Heart right ventricle (tissue), 16 donors: ENCODE data around the gene ETS1. TPM values are rescaled to one million over a fixed set of nuclear protein-coding genes. Genes with fewer than 3 reads are reported as not detected.

Source experiments
- ATAC-seq, 8 donors: fragments of 200-7000 bp; cut with Tn5 transposase; one replicate each; pipeline ENCODE4 v1.9.1; 2020; ENCODE audit warnings: mild to moderate bottlenecking in 8 of 8, moderate library complexity in 8 of 8, moderate number of reproducible peaks in 1 of 8
- DNase-seq, 2 donors: peaks; one replicate each; pipeline ENCODE4 v3.0.0-alpha.2; 2020
- H3K27ac ChIP-seq, 10 donors: fragments of 200-600 bp; sonication (generic) in 2 of 10; one replicate each; pipeline versions ENCODE4 v1.5.0 to v1.8.0; 2020 to 2022; ENCODE audit warnings: mild to moderate bottlenecking in 3 of 10
- H3K27me3 ChIP-seq, 7 donors: fragments of 200-600 bp; one replicate each; pipeline ENCODE4 v1.8.0; 2021 to 2022; ENCODE audit warnings: mild to moderate bottlenecking in 2 of 7
- H3K36me3 ChIP-seq, 9 donors: fragments of 200-600 bp; sonication (generic) in 1 of 9; one replicate each; pipeline versions ENCODE4 v1.5.0 to v1.8.0; 2020 to 2022; ENCODE audit warnings: mild to moderate bottlenecking in 2 of 9
- H3K4me1 ChIP-seq, 9 donors: fragments of 200-600 bp; sonication (generic) in 1 of 9; one replicate each; pipeline versions ENCODE4 v1.5.0 to v1.8.0; 2020 to 2022; ENCODE audit warnings: mild to moderate bottlenecking in 4 of 9
- H3K4me3 ChIP-seq, 10 donors: fragments of 200-600 bp; sonication (generic) in 2 of 10; one replicate each; pipeline versions ENCODE4 v1.5.0 to v1.8.0; 2020 to 2022; ENCODE audit warnings: mild to moderate bottlenecking in 7 of 10, moderate library complexity in 2 of 10
- H3K9me3 ChIP-seq, 11 donors: fragments of 200-600 bp in 10 of 11; sonication (generic) in 2 of 11; one replicate each; pipeline versions ENCODE4 v1.5.0 to v1.8.0; 2013 to 2022; ENCODE audit warnings: mild to moderate bottlenecking in 2 of 11, control low read depth in 1 of 11, moderate library complexity in 1 of 11
- WGBS, 2 donors: extraction: QIAGEN DNeasy Blood & Tissue Kit; methylation state at CpG; one replicate each; pipeline ENCODE4 v1.1.7; 2013; ENCODE audit warnings: inconsistent platforms in 1 of 2; 5-methylcytosine and 5-hydroxymethylcytosine counted together
- intact Hi-C, 10 donors: fragments of 100-400 bp; cut with DNase I; formaldehyde crosslinking; loops; one replicate each; pipeline versions ENCODE4 v1.11.1 to v1.14.2; 2022
- long read RNA-seq, 3 donors: library from polyadenylated mRNA; unstranded; transcript quantifications; one replicate each; pipeline ENCODE4 v2.0.0, GENCODE V29; 2020 to 2021
- polyA plus RNA-seq, 2 donors: library from polyadenylated mRNA; stranded (reverse); fragments of 200-250 nt; gene quantifications; one replicate each; pipeline ENCODE4 v1.2.3, GENCODE V29; 2013
- total RNA-seq, 10 donors: library from RNA; stranded (reverse); fragmentation: NEBNext Ultra II Directional in 3 of 10; extraction: Animal tissue kit (Norgen Biotek cat#: 25700) in 3 of 10; gene quantifications; one replicate each; pipeline versions ENCODE4 v1.2.1 to v1.2.4, GENCODE V29; 2021 to 2023
- TF ChIP-seq, protein P1 (sequence below), 9 donors: fragments of 200-600 bp; sonication (generic) in 2 of 9; IDR thresholded peaks; one replicate each; pipeline versions ENCODE4 v1.5.0 to v1.8.0; 2021 to 2022; ENCODE audit warnings: antibody characterized with exemption in 9 of 9, mild to moderate bottlenecking in 5 of 9, moderate library complexity in 1 of 9
- donor health status: Arrhythmogenic right ventricular cardiomyopathy.
- donor health status: ischemic (EF 13 %, LVEDD 7.1; RV severe dilation, severe dysfunction).
- donor health status: healthy with polysubstance abuse.
- donor health status: DM: no; HTN: yes; CAD: no.
- donor health status: DM: no; HTN: no; CAD: no.
- donor health status: ischemic (EF 25% LVEDD 6.9; RV normal size, moderate dysfunction).
- donor health status: ischemic (EF 25% LVEDD 5.7; RV mildly dilated, moderate dysfunction).
- donor health status: healthy.
- donor health status: DM: yes; HTN: yes; CAD: no.
- donor health status: Ischemic cardiomyopathy.
- donor health status: ischemic (EF 35%, LVEDD 5.7; RV mildly dilated, moderate dysfunction).
- donor health status: nonischemic (EF 11% LVEDD 7.7; RV severe dilation, severe dysfunction).
- donor health status: DM: yes; HTN: yes; CAD: no.
- donor health status: PGD.
- donor health status: ischemic (EF 29% LVEDD 5.4; RV normal size, mild dysfunction).
- donor health status: nonischemic (EF 23%, LVEDD 6.1; RV moderate dilation, normal function).

ETS1 gene, protein sequence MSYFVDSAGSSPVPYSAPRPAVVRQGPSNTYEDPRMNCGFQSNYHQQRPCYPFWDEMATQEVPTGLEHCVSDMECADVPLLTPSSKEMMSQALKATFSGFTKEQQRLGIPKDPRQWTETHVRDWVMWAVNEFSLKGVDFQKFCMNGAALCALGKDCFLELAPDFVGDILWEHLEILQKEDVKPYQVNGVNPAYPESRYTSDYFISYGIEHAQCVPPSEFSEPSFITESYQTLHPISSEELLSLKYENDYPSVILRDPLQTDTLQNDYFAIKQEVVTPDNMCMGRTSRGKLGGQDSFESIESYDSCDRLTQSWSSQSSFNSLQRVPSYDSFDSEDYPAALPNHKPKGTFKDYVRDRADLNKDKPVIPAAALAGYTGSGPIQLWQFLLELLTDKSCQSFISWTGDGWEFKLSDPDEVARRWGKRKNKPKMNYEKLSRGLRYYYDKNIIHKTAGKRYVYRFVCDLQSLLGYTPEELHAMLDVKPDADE
- 10 to 100 TPM; 33.1 to 93.4 (median 53.2) TPM for total RNA-seq
- 10 to 100 TPM; 21.3 to 21.4 TPM for polyA plus RNA-seq
- long read RNA-seq, donor 1, partial matches to known transcripts, result 1 of 17 reads
- long read RNA-seq, donor 1, other reads (novel, unspliced or antisense), result 12 of 17 reads
- long read RNA-seq, donor 2, partial matches to known transcripts, result 0 of 21 reads
- long read RNA-seq, donor 2, other reads (novel, unspliced or antisense), result 17 of 21 reads
- long read RNA-seq, donor 3, transcript ETS1-201 (8 exons, 2,231 nt), result major isoform, 5 of 23 reads
- long read RNA-seq, donor 3, partial matches to known transcripts, result 2 of 23 reads
- long read RNA-seq, donor 3, other reads (novel, unspliced or antisense), result 16 of 23 reads

DNA sequence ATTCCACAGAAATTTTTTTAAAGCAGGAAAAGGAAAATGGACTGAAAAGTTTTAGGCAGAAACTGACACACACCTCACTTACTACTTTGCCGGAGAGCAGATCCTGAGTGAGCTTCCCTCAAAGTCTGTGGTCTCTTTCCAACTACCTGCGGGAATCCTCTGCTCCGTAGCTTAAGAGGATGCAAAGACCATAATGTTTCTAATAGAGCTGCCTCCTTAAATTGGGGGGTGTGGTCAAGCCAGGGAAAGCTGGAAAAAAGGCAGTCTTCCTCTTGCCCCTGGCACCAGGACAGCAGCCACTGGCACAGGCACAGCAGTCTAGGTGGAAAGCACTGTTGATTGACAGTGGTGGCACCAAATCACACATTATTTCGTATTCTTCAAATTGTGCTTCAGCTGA is at the start of gene ETS1:
Gene ETS1 (minus strand): TSS at position 144 of the 400 bp plus-strand sequence. CDS start 14,428 bp downstream, outside the sequence.
- Histone ChIP-seq H3K4me1 (peaks cover 0 to 40% (median 11%) of the 10 kb centered on the region in 9 donors), H3K27me3 (no peaks in the 10 kb centered on the region), H3K36me3 (no peaks in the 10 kb centered on the region), H3K9me3 (no peaks in the 10 kb centered on the region), H3K27ac (peak within 1 kb of the TSS in 8 of 10 donors; percentile 14 to 83 (median 70)), H3K4me3 (peak within 1 kb of the TSS in 9 of 10 donors; percentile 12 to 60 (median 48))
- intact Hi-C loops, result loop anchor here in 1 of 10 donors (10.0 kb wide), 1 partner anchor 63 kb away; no protein-coding TSS in a partner anchor
- 27 to 37% methylated on average over 4 of the region's 4 CpGs for WGBS, 2 donors
- ATAC-seq (peak in 4 of 8 donors; percentile 27 to 54 (median 39)), DNase-seq (no peak)
- TF ChIP-seq, protein P1, sequence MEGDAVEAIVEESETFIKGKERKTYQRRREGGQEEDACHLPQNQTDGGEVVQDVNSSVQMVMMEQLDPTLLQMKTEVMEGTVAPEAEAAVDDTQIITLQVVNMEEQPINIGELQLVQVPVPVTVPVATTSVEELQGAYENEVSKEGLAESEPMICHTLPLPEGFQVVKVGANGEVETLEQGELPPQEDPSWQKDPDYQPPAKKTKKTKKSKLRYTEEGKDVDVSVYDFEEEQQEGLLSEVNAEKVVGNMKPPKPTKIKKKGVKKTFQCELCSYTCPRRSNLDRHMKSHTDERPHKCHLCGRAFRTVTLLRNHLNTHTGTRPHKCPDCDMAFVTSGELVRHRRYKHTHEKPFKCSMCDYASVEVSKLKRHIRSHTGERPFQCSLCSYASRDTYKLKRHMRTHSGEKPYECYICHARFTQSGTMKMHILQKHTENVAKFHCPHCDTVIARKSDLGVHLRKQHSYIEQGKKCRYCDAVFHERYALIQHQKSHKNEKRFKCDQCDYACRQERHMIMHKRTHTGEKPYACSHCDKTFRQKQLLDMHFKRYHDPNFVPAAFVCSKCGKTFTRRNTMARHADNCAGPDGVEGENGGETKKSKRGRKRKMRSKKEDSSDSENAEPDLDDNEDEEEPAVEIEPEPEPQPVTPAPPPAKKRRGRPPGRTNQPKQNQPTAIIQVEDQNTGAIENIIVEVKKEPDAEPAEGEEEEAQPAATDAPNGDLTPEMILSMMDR (IDR thresholded peaks at IDR 0.05), result no peak

DNA sequence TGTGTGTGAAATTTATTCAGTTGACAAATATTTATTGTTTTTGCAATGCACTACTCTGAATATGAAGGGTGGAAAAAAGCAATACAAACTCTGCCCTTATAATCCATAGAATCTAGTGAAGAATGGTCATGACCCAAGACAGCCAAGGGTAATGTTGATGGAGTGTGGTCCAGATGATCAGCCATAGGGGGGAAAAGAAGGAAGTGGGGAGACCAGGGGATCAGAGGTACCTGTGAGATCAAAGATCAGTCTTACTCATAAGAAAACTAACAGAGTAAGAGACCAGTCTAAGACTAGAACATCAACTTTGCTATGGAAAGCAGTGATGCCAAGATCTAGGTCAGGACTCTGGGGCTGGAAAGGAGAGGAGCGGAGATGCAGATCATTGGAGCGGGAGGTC is 47.0 kb upstream of the ETS1 start:
- TF ChIP-seq, protein P1 (IDR thresholded peaks at IDR 0.05), result no peak
- peaks cover 0 to 24% (median 15%) of the 10 kb centered on the region in 9 donors for H3K4me1 ChIP-seq
- no peaks in the 10 kb centered on the region for H3K27me3 ChIP-seq
- ATAC-seq (no peak), DNase-seq (no peak)
- no peak overlapping the region for H3K4me3 ChIP-seq
- intact Hi-C loops, result loop anchor here in 7 of 10 donors (5.0 to 10.0 kb wide), 9 partner anchors 120 to 602 kb away; no protein-coding TSS in a partner anchor
- H3K27ac ChIP-seq, result no peak overlapping the region
- H3K9me3 ChIP-seq, result peaks cover 0 to 13% (median 0%) of the 10 kb centered on the region in 11 donors
- 93 to 100% methylated on average over 2 of the region's 2 CpGs for WGBS, 2 donors
- no peaks in the 10 kb centered on the region for H3K36me3 ChIP-seq

DNA sequence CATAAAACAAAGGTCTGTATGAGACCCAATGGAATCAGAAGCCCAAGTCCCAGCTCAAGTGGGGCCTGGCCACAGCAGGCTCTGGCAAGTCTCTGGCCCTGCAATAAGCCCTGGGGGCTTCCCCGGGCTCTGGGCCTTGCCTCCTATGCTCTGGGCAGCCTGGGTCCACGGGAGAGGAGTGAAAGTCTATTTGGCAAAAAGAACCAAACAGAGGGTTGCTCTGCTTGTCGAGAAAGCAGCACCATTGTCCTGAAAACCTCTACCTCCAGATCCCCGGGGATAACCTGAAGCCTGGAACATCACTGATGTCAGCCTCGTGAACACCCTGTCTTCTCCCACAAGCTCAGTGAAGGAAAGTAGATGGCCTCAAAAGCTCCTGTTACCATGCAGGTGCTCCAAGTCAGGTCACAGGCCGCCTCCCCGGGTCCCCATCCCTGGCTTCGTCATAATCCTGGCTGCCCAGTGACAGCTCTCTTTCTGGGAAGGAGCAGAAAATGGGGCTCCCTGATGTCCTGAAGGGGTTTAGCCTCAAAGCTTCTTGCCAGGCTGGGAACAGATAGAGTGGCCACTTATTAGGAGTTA is 46.1 kb upstream of the ETS1 start:
- no peaks in the 10 kb centered on the region for H3K27me3 ChIP-seq
- intact Hi-C loops, result loop anchor here in 9 of 10 donors (2.0 to 10.0 kb wide), 13 partner anchors 121 to 601 kb away; no protein-coding TSS in a partner anchor
- H3K36me3 ChIP-seq, result no peaks in the 10 kb centered on the region
- no peak overlapping the region for H3K4me3 ChIP-seq
- no peak for DNase-seq
- 81 to 88% methylated on average over 8 of the region's 8 CpGs for WGBS, 2 donors
- H3K9me3 ChIP-seq, result peaks cover 0 to 4% (median 0%) of the 10 kb centered on the region in 11 donors
- no peak overlapping the region for H3K27ac ChIP-seq
- ATAC-seq, result no peak
- TF ChIP-seq, protein P1 (IDR thresholded peaks at IDR 0.05), result no peak
- peaks cover 0 to 27% (median 15%) of the 10 kb centered on the region in 9 donors for H3K4me1 ChIP-seq
